ENCODE measurements around the gene SKIL.
A peak's percentile ranks its signal among the peaks of the same experiment; 100 is the strongest.

Gene SKIL

GRCh38 chr3:170352936-170353335 lies 4.6 kb upstream of the SKIL start:
- no peak for DNase-seq

GRCh38 chr3:170353485-170353884 lies 4.0 kb upstream of the SKIL start:
- DNase-seq = no peak

GRCh38 chr3:170354760-170355159 lies 2.8 kb upstream of the SKIL start:
- no peak for DNase-seq

- DNase-seq = peak; percentile 64
Measured at GRCh38 chr3:170355738-170356595, 1.5 kb upstream of the SKIL start.

GRCh38 chr3:170356596-170357175 lies 829 bp upstream of the SKIL start:
- peak; percentile 98 for DNase-seq

GRCh38 chr3:170358042-170359010 lies 811 bp downstream of the SKIL start:
- peak; percentile 79 for DNase-seq

GRCh38 chr3:170359178-170359704 lies 1.7 kb downstream of the SKIL start:
- no peak for DNase-seq

GRCh38 chr3:170360466-170360865 lies 3.0 kb downstream of the SKIL start:
- DNase-seq = no peak

- no peak for DNase-seq
Measured at GRCh38 chr3:170360916-170361315, 3.4 kb downstream of the SKIL start.

GRCh38 chr3:170361711-170362110 lies 4.2 kb downstream of the SKIL start:
- DNase-seq = no peak

GRCh38 chr3:170363471-170363994 lies 6.0 kb downstream of the SKIL start:
- DNase-seq = no peak

GRCh38 chr3:170364965-170365364 lies 7.5 kb downstream of the SKIL start:
- no peak for DNase-seq

- no peak for DNase-seq
Measured at GRCh38 chr3:170367797-170368196, 10.3 kb downstream of the SKIL start.

GRCh38 chr3:170368921-170369320 lies 11.4 kb downstream of the SKIL start:
- peak; percentile 21 for DNase-seq

- DNase-seq = no peak
Measured at GRCh38 chr3:170372190-170372879, 14.8 kb downstream of the SKIL start.

GRCh38 chr3:170383567-170383966 lies 26.1 kb downstream of the SKIL start:
- no peak for DNase-seq

- DNase-seq = no peak
Measured at GRCh38 chr3:170386468-170386867, 29.0 kb downstream of the SKIL start.

- DNase-seq = no peak
Measured at GRCh38 chr3:170387950-170388349, 30.4 kb downstream of the SKIL start.

- DNase-seq = no peak
Measured at GRCh38 chr3:170391108-170391507, 33.6 kb downstream of the SKIL start.

- DNase-seq = no peak
Measured at GRCh38 chr3:170397685-170398084, 40.2 kb downstream of the SKIL start.

GRCh38 chr3:170405101-170405500 lies 47.6 kb downstream of the SKIL start:
- DNase-seq = no peak

GRCh38 chr3:170410428-170411029 lies 53.0 kb downstream of the SKIL start:
- DNase-seq = peak; percentile 41
